Adrenal gland (tissue), 5 donors: ENCODE measurements around the gene PIK3AP1.

Experiments used
- CTCF ChIP-seq, 6 experiments: fragments of 450-650 bp in 4 of 6; fragments of 200-600 bp in 2 of 6; sonication (generic) in 1 of 6; IDR thresholded peaks; 1 replicate in 5 of 6; 2 replicates in 1 of 6; pipeline versions ENCODE4 v1.5.1 to v1.8.0; 2016 to 2021; ENCODE audit warnings: antibody characterized with exemption in 6 of 6, mild to moderate bottlenecking in 2 of 6, moderate library complexity in 1 of 6
- POLR2A ChIP-seq, 2 donors: fragments of 450-650 bp; IDR thresholded peaks; one replicate each; pipeline ENCODE4 v1.6.1; 2017; ENCODE audit warnings: antibody characterized with exemption in 2 of 2, mild to moderate bottlenecking in 2 of 2, moderate library complexity in 1 of 2
- donor health status: DM: no; HTN: no; CAD: no.

GRCh38 chr10:96708456-96708855, 11.9 kb downstream of the PIK3AP1 start:
- TF ChIP-seq CTCF (IDR thresholded peaks at IDR 0.05): no peak
- TF ChIP-seq POLR2A (IDR thresholded peaks at IDR 0.05): no peak
